Body of pancreas (tissue), 4 donors: ENCODE measurements around the gene ACSS3. TPM values are rescaled to one million over a fixed set of nuclear protein-coding genes. Genes with fewer than 3 reads are reported as not detected.
"Not testable (repeated sequence)": the region's sequence is repeated elsewhere in the genome, so short reads cannot be mapped to it uniquely, and the experiment has no call there.

Source experiments
- ATAC-seq: fragments of 150-250 bp; one replicate; pipeline ENCODE4 v1.9.1; 2016
- DNase-seq, 4 donors: peaks; one replicate each; pipeline ENCODE4 v3.0.0-alpha.2; 2019
- H3K27ac ChIP-seq, 4 donors: fragments of 200-600 bp; sonication (generic); 1 replicate in 3 of 4; 2 replicates in 1 of 4; pipeline versions ENCODE4 v1.5.1 to v1.6.1; 2016 to 2019; ENCODE audit warnings: mild to moderate bottlenecking in 1 of 4, mixed read lengths in 1 of 4, moderate library complexity in 1 of 4
- H3K27me3 ChIP-seq, 2 donors: fragments of 200-600 bp; sonication (generic); one replicate each; pipeline ENCODE4 v1.6.0; 2016; ENCODE audit warnings: mild to moderate bottlenecking in 1 of 2
- H3K36me3 ChIP-seq, 2 donors: fragments of 200-600 bp; sonication (generic); replicated peaks in 1 of 2; 2 replicates each; pipeline ENCODE4 v1.5.1; 2016; ENCODE audit warnings: low read depth in 2 of 2; ENCODE audit not compliant: insufficient read depth in 1 of 2
- H3K4me1 ChIP-seq: fragments of 200-600 bp; sonication (generic); one replicate; pipeline ENCODE4 v1.6.0; 2016
- H3K4me3 ChIP-seq, 2 donors: fragments of 200-600 bp; sonication (generic); 1 replicate in 1 of 2; 2 replicates in 1 of 2; pipeline ENCODE4 v1.5.1; 2016 to 2019
- H3K9me3 ChIP-seq, 3 donors: fragments of 200-600 bp; sonication (generic); 1 replicate in 2 of 3; 2 replicates in 1 of 3; pipeline ENCODE4 v1.5.1; 2016
- POLR2A ChIP-seq, 3 donors: fragments of 450-650 bp; IDR thresholded peaks; one replicate each; pipeline ENCODE4 v1.6.1; 2016; ENCODE audit warnings: antibody characterized with exemption in 3 of 3, mild to moderate bottlenecking in 2 of 3
- WGBS, 2 donors: methylation state at CpG; one replicate each; pipeline ENCODE4 v1.1.5; 2017; 5-methylcytosine and 5-hydroxymethylcytosine counted together
- intact Hi-C: fragments of 100-400 bp; cut with DNase I; formaldehyde crosslinking; loops from one replicate; pipeline ENCODE4 v1.15.1; 2023
- total RNA-seq, 2 donors: library from RNA; depleted of rRNA; stranded (reverse); fragments of >200 nt; gene quantifications; one replicate each; pipeline ENCODE4 v1.1.0, GENCODE V29; 2016
- TF ChIP-seq, protein P1 (sequence below), 7 experiments: fragments of 450-650 bp in 4 of 7; fragments of 200-600 bp in 3 of 7; sonication (generic) in 3 of 7; IDR thresholded peaks; one replicate each; pipeline ENCODE4 v1.5.1; 2016 to 2019; ENCODE audit warnings: antibody characterized with exemption in 7 of 7

Gene ACSS3
- total RNA-seq, 2 donors from 2014 or later = 9.9 to 27.7 TPM

- no peaks in the 10 kb centered on the region for H3K9me3 ChIP-seq
- ATAC-seq (no peak), DNase-seq (no peak)
- intact Hi-C loops = no loop called here
- no peaks in the 10 kb centered on the region for H3K36me3 ChIP-seq
- H3K4me3 ChIP-seq = no peak overlapping the region
- H3K27ac ChIP-seq = no peak overlapping the region
- TF ChIP-seq, protein P1, sequence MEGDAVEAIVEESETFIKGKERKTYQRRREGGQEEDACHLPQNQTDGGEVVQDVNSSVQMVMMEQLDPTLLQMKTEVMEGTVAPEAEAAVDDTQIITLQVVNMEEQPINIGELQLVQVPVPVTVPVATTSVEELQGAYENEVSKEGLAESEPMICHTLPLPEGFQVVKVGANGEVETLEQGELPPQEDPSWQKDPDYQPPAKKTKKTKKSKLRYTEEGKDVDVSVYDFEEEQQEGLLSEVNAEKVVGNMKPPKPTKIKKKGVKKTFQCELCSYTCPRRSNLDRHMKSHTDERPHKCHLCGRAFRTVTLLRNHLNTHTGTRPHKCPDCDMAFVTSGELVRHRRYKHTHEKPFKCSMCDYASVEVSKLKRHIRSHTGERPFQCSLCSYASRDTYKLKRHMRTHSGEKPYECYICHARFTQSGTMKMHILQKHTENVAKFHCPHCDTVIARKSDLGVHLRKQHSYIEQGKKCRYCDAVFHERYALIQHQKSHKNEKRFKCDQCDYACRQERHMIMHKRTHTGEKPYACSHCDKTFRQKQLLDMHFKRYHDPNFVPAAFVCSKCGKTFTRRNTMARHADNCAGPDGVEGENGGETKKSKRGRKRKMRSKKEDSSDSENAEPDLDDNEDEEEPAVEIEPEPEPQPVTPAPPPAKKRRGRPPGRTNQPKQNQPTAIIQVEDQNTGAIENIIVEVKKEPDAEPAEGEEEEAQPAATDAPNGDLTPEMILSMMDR (IDR thresholded peaks at IDR 0.05) = no peak
- no peak for TF ChIP-seq POLR2A (IDR thresholded peaks at IDR 0.05)
- no peaks in the 10 kb centered on the region for H3K4me1 ChIP-seq
- no peaks in the 10 kb centered on the region for H3K27me3 ChIP-seq
Observed at GRCh38 chr12:81114226-81114625, 36.3 kb downstream of the ACSS3 start.

DNA sequence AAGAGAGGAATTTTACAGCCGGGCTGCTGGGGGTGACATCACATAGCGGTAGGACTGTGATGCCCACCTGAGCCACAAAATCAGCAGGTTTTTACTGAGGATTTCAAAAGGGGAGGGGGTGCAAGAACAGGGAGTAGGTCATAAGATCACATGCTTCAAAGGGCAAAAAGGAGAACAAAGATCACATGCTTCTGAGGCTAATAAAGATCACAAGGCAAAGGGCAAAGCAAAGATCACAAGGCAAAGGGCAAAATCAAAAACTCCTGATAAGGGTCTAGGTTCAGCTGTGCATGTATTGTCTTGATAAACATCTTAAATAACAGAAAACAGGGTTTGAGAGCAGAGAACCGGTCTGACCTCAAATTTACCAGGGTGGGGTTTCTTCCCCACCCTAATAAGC lies 41.2 kb downstream of the ACSS3 start:
- intact Hi-C loops, H3K4me3 ChIP-seq, ATAC-seq, H3K27ac ChIP-seq, H3K36me3 ChIP-seq, DNase-seq, H3K27me3 ChIP-seq, H3K9me3 ChIP-seq: not testable (repeated sequence)
- H3K4me1 ChIP-seq = peaks cover 17% of the 10 kb centered on the region
- 60 to 75% methylated on average over 3 of the region's 3 CpGs for WGBS, 2 donors

GRCh38 chr12:81120961-81121360 lies 43.1 kb downstream of the ACSS3 start:
- ATAC-seq = peak; percentile 53
- intact Hi-C loops = no loop called here
- DNase-seq = no peak
- H3K27ac ChIP-seq = no peak overlapping the region
- no peaks in the 10 kb centered on the region for H3K36me3 ChIP-seq
- H3K4me3 ChIP-seq = no peak overlapping the region
- no peaks in the 10 kb centered on the region for H3K9me3 ChIP-seq
- TF ChIP-seq, protein P1 (IDR thresholded peaks at IDR 0.05) = no peak
- no peak for TF ChIP-seq POLR2A (IDR thresholded peaks at IDR 0.05)
- H3K4me1 ChIP-seq = peaks cover 17% of the 10 kb centered on the region
- no peaks in the 10 kb centered on the region for H3K27me3 ChIP-seq
- WGBS, 2 donors = 19 to 23% methylated on average over 2 of the region's 2 CpGs

DNA sequence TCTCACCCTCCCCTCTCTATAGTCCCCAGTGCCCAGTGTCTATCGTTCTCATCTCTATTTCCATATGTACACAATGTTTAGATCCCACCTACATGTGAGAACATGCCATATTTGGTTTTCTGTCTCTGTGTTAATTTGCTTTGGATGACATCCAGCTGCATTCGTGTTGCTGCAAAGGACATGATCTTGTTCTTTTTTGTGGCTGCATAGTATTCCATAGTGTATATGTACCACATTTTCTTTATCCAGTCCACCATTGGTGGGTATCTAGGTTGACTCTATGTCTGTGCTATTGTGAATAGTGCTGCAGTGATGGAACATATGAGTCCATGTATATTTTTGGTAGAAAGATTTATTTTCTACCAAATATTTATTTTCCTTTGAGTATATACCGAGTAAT lies 45.7 kb downstream of the ACSS3 start:
- H3K4me1 ChIP-seq = peaks cover 17% of the 10 kb centered on the region
- H3K4me3 ChIP-seq = no peak overlapping the region
- H3K27me3 ChIP-seq = no peaks in the 10 kb centered on the region
- no peaks in the 10 kb centered on the region for H3K9me3 ChIP-seq
- H3K27ac ChIP-seq = no peak overlapping the region
- no peaks in the 10 kb centered on the region for H3K36me3 ChIP-seq
- 64 to 69% methylated on average over 3 of the region's 3 CpGs for WGBS, 2 donors
- intact Hi-C loops = no loop called here
- DNase-seq (no peak), ATAC-seq (no peak)
- TF ChIP-seq POLR2A (IDR thresholded peaks at IDR 0.05) = no peak
- TF ChIP-seq, protein P1 (IDR thresholded peaks at IDR 0.05) = no peak

- 89% methylated on average over 8 of the region's 8 CpGs for WGBS, 2 donors
Observed at GRCh38 chr12:81125691-81126090, 47.8 kb downstream of the ACSS3 start.

More at GRCh38 chr12:81125691-81126090, 47.8 kb downstream of the ACSS3 start:
- DNase-seq = no peak
- no peaks in the 10 kb centered on the region for H3K36me3 ChIP-seq
- no peaks in the 10 kb centered on the region for H3K9me3 ChIP-seq
- ATAC-seq = no peak
- no peaks in the 10 kb centered on the region for H3K27me3 ChIP-seq
- intact Hi-C loops = no loop called here
- no peak overlapping the region for H3K4me3 ChIP-seq
- TF ChIP-seq, protein P1 (IDR thresholded peaks at IDR 0.05) = no peak
- no peak for TF ChIP-seq POLR2A (IDR thresholded peaks at IDR 0.05)
- H3K4me1 ChIP-seq = peaks cover 9% of the 10 kb centered on the region
- H3K27ac ChIP-seq = no peak overlapping the region
